ENCODE measurements around the gene C1orf50. TPM values are rescaled to one million over a fixed set of nuclear protein-coding genes. Genes with fewer than 3 reads are reported as not detected.
"Not testable (repeated sequence)": the region's sequence is repeated elsewhere in the genome, so short reads cannot be mapped to it uniquely, and the experiment has no call there.

Gene C1orf50
- total and polyA plus RNA-seq, 2 of the 4 experiments (the other 2 are of a cell fraction), result 2.0 to 6.0 TPM

DNA sequence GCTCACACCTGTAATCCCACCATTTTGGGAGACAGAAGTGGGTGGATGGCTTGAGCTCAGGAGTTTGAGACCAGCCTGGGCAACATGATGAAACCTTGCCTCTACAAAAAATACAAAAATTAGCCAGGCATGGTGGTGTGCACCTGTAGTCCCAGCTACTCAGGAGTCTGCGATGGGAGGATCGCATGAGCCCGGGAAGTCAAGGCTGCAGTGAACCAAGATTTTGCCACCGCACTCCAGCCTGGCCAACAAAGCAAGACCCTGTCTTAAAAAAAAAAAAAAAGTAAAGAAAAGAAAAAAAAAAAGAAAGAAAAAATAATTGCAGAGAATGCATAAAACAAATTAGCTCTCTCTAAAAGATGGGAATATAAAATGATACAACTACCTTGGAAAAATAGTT, 41.2 kb upstream of the C1orf50 start:
- H4K91ac ChIP-seq (ENCODE audit: insufficient read depth, low read depth, low read length); H3K4me2 ChIP-seq (ENCODE audit: low read depth, low read length); H3K23ac ChIP-seq (ENCODE audit: low read depth, low read length); H2AK9ac ChIP-seq (replicated peaks; ENCODE audit: low read depth, low read length, poor library complexity); H3K27me3 ChIP-seq (ENCODE audit: control insufficient read depth, insufficient read depth, low read length); H3K9ac ChIP-seq (ENCODE audit: low read depth, low read length); H2BK5ac ChIP-seq (ENCODE audit: low read depth, low read length, poor library complexity, severe bottlenecking); in situ Hi-C loops (cut with MboI; ENCODE audit: low sequenced_read_pairs); intact Hi-C loops (cut with micrococcal nuclease); H4K5ac ChIP-seq (ENCODE audit: low read depth, low read length); H3K14ac ChIP-seq (replicated peaks; ENCODE audit: low read depth, low read length); BruUV-seq (replicated peaks); H2BK120ac ChIP-seq (ENCODE audit: low read depth, low read length); H3K56ac ChIP-seq (ENCODE audit: extremely low read depth, insufficient read depth, low read length); dilution Hi-C loops (cut with HindIII; ENCODE audit: low sequenced_read_pairs, unreplicated experiment); H2BK20ac ChIP-seq (ENCODE audit: low read depth, low read length); H3K18ac ChIP-seq (ENCODE audit: low read depth, low read length); H3K27ac ChIP-seq (ENCODE audit: insufficient read depth, low read length); H4K20me1 ChIP-seq (ENCODE audit: insufficient read depth, low read length); POLR2A ChIA-PET (ENCODE audit: unreplicated experiment); H4K8ac ChIP-seq (ENCODE audit: low read depth in 2 of 2, low read length in 2 of 2); H2BK15ac ChIP-seq (ENCODE audit: low read depth, low read length); DNase-seq; H3K36me3 ChIP-seq (ENCODE audit: control insufficient read depth, insufficient read depth, low read length); H3K4me3 ChIP-seq (ENCODE audit: insufficient read depth, low read depth, low read length); H3K79me1 ChIP-seq (ENCODE audit: low read depth in 1 of 2, low read length in 2 of 2); ATAC-seq (ENCODE audit: low read depth); H3K9me1 ChIP-seq (ENCODE audit: insufficient read depth, low read length); H3K9me3 ChIP-seq (ENCODE audit: control insufficient read depth, insufficient read depth, low read length); H2AK5ac ChIP-seq (ENCODE audit: low read depth, low read length); H3K4me1 ChIP-seq (ENCODE audit: control insufficient read depth, insufficient read depth, low read length); H2AFZ ChIP-seq (replicated peaks; ENCODE audit: low read length, poor library complexity); H3K4ac ChIP-seq (ENCODE audit: low read depth, low read length); CTCF ChIA-PET: not testable (repeated sequence)
- WGBS, 2 experiments (ENCODE audit: extremely low coverage in 2 of 2, insufficient read length in 1 of 2), result no CpG with 5 or more reads among the region's 4 CpGs
